NCI-H146 treated with DMSO at 0.1 percent for 48 hours (cell line): ENCODE data around the gene DNAI4.
A peak's percentile ranks its signal among the peaks of the same experiment; 100 is the strongest.
"Not testable (repeated sequence)": the region's sequence is repeated elsewhere in the genome, so short reads cannot be mapped to it uniquely, and the experiment has no call there.

Source experiments
- DNase-seq: peaks from one replicate; lab custom pipeline; 2025; ENCODE audit not compliant: unreplicated experiment; lab: John Stamatoyannopoulos, UW

Gene DNAI4, protein sequence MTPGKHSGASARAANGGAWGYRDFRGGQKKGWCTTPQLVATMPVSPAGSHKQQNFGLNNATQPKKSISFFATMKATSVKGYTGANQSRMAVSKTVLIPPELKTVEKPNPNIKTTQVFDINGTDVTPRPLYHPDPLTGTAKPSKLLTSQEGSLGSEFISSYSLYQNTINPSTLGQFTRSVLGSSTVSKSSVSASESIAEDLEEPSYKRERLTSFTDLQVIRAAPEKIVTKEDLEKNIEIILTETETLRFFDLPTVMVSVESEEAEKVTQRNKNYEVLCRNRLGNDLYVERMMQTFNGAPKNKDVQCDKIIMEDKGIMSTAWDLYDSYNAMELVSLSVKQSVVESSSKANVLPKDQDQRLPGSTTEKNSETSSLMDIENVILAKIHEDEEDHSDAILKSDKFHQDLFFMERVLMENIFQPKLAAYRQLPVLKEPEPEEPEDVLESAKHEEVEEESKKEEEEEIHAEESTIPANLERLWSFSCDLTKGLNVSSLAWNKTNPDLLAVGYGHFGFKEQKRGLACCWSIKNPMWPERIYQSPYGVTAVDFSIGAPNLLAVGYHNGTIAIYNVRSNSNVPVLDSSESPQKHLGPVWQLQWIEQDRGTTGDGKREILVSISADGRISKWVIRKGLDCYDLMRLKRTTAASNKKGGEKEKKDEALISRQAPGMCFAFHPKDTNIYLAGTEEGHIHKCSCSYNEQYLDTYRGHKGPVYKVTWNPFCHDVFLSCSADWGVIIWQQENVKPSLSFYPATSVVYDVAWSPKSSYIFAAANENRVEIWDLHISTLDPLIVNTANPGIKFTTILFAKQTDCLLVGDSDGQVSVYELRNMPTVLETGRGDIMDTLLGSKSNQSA

DNA sequence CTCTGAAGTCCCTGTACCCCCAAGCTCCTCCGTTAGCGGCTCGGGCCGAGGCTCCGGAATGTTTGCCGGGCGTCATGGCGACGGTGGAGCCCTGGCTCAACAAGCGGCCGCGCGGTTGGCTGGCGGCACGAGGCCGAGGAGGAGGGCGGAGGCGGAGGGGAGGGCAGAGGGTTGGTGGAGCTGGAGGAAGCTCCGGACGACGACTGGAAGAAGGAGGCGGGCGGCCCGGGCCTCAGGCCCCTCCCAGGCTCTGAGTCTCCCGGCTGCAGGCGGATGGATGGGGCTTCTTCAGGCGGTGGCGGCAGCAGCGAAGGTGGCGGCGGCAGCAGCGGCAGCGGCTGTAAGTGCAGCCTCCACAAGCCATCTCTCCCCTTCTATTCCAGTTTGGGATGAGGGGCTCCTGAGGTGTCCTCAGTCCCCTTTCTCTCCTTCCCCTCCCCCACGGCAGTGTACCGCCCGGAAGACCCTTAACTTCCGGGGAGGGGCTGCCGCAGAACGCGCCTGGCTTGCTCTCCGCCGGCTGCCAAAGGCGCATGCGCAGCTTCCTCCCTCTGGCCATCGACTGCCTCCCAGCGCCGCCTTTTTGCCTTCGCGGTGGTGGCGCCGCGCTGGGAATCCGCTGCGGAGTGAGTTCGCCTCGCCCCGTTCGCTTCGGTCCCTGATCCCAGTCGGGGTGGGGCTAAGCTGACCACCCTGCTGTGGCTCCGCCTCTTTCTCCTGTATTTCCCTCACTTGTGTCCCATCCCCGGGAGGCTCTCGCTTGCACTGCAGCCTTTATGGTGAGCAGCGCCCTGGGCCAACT is at the start of gene DNAI4, which contains the start of gene MIER1:
Gene DNAI4, minus strand, starts transcription at position 101 of the 802 bp plus-strand sequence. Its CDS starts 25 bp downstream, at position 76.
Gene MIER1, plus strand, starts transcription at position 235 of the 802 bp plus-strand sequence. Its CDS starts 39 bp downstream, at position 274.
- peak; percentile 95 for DNase-seq

DNA sequence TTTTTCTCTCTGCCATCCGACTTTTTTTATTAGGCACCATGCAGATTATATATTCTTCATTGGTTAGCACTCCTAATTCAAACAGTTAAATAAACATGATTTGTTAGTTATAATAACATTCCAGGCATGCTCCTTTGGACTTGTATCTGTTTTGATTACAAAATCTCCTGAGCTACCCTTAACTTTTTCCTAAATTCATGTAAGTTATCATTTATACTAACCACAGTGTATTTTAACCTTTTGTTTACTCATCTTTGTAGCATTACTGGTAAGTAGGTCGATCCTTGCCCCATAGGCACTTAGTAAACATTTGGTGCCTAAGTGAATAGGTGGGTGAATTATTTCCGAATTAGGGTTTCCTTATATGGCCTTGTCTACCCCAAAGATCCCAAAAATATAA is 43.9 kb upstream of the DNAI4 start:
- DNase-seq: no peak

DNA sequence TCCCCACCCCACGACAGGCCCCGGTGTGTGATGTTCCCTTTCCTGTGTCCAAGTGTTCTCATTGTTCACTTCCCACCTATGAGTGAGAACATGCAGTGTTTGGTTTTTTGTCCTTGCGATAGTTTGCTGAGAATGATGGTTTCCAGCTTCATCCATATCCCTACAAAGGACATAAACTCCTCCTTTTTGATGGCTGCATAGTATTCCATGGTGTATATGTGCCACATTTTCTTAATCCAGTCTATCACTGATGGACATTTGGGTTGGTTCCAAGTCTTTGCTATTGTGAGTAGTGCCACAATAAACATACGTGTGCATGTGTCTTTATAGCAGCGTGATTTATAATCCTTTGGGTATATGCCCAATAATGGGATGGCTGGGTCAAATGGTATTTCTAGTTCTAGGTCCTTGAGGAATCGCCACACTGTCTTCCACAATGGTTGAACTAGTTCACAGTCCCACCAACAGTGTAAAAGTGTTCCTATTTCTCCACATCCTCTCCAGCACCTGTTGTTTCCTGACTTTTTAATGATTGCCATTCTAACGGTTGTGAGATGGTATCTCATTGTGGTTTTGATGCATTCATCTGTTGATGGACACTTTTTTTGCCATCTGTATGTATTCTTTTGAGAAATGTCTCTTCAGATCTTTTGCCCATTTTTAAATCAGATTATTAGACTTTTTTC is 41.7 kb upstream of the DNAI4 start:
- not testable (repeated sequence) for DNase-seq

DNA sequence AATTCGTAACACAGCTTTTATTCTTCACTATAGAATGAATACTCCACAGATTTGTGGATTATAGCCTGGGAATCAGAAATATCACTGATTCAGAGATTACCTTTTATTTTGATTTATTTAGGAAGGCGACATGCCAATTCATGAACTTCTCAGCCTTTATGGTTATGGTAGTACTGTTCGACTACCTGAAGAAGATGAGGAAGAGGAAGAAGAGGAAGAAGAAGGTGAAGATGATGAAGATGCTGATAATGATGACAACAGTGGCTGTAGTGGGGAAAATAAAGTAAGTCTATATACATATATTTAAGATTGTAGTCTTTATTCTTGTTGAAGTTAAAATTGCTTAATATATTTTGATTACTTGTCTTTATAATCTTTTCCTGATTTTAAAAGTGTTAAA is 33.3 kb upstream of the DNAI4 start:
- DNase-seq: no peak

DNA sequence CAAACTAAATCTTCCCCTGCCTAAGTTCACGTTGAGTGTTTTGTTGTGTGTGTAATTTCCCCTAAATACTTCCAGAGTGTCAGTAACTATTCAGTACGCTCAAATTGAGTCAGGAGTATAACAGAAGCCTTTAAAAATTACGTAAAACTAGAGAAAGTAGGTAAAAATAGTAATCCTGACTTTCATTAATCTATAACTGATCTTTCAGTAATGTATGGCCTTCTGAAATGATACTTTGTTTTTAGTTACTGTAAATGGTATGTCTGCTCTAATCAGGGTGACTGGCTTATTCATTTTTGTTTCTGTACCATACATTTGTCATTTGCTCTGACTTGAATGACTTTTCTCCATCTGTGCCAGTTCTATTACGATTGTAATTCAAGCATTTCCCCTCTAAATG is 29.6 kb upstream of the DNAI4 start:
- DNase-seq: no peak

DNA sequence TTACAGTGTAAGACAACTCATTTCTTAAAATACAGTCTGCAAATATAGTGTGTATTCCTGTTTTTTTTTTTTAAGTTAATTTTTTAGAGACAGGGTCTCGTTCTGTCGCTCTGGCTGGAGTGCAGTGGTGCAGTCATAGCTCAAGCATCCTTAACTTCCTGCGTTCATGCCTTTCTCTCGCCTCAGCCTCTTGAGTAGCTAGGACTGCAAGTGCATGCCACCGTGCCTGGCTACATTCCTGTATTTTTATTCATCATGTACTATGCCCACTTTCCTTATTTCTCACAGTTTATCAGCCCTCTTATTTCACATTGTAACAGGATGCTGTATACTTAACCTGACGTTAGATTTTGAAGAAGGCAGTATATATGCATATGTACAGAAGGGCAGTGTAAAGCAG is 26.9 kb upstream of the DNAI4 start:
- no peak for DNase-seq

DNA sequence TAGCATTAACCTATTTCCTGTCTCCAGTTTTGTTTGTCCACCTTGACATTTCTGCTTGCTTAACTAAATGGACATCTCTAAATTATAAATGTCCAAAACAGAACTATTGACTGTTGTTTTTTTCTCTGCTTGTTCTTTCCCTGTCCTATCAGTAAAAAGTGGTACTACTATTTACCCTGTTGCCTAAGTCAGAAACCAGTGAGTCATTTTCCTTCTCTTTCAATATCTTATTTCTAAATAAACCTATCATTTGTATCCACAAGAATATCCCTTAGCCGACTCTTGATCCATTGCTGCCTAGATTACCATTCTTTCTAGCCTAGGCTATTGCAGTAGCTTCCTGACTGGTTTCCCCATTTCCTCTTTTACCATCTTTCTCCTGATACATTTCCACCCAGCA is 22.6 kb upstream of the DNAI4 start:
- DNase-seq: no peak

DNA sequence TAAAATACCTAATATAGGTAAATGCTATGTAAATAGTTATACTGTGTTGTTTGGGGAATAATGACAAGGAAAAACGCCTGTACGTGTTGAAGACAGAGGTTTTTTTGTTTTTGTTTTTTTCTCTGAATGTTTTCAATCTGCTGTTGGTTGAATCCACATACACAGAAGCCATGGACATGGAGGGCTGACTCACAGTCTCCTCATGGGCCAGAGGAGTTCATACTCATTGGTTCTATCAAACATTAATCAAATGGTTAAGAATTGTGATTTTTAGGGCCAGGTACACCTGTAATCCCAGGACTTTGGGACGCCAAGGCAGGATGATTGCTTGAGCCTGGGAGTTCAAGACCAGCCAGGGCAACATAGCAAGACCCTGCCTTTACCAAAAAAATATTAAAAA is 20.7 kb upstream of the DNAI4 start:
- no peak for DNase-seq

DNA sequence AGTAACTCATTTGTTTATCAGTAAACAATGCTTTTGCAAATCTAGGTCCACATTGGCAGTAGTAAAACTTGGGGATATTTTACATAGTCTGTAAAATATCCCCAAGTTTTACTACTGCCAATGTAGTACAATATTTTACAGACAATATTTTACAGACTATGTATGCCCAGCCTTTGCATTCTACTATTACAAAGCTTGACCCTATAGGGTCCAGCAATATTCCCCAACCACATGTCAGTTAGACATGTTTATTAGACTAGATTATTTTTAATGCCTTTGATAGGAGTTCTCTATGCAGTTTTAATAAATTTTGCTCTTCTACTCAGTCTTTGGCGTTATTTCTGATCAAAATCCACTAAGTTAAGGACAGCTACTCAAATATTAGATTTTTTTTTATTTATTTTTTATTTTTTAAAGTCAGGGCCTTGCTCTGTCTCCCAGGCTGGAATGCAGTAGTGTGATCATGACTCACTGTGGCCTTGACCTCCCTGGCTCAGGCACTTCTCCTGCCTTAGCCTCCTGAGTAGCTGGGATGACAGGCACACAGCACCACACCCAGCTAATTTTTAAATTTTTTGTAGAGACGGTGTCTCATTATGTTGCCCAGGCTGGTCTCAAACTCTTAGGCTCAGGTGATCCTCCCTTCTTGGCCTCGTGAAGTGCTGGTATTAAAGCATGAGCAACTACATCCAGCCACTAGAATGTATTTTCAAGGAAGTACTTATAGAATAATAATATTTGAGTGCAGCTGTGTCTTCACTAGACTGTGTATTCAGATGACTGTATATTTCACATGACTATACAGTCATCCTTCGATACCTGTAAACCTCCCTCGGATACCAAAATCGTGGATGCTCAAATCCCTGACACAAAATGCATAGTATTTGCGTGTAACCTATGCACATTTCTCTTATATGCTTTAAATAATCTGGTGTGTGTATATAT is 19.9 kb upstream of the DNAI4 start:
- DNase-seq: no peak

DNA sequence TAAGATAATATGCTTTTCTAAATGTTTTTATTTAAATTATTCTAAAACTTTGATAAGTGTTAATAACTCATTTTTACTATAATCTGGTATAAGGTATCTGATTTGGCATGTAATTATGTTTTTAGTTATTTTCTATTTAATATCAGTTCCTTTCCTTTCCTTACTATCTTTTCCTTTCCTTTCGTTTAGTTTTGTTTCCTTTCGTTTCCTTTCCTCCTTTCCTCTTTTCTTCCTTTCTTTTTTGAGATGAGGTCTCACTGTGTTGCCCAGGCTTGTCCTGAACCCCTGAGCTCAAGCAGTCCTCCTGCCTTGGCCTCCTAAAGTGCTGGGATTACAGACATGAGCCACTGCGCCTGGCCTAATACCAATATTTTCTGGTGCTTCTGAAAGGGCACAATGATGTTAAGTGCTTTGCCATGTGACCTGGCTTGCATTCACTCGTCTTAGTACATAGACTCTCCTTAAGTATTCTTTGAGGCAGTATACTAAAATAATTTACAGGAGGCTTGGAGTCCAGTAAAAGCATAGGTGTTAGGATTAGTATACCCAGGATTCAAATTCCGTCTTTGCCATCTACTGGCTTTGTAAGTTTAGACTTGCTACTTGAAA is 18.8 kb upstream of the DNAI4 start:
- DNase-seq: no peak

DNA sequence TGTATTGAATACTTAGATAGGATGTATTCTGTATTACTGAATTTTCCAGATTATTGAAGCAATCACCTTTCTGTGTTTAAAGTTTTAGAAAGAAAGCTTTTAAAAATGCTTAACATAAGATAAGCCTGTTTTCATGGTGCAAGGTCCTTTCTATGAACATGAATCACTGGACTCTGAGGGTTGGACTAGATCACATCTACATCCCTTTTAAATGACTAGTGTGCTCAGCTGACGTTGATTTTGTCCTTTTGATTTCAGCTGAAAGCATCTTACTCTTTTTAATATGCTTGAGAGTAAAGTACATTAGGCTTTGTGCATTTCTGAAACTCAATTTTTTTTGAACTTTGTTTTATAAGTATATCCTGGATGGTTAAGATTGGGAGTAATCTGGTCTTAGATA is 16.3 kb upstream of the DNAI4 start:
- no peak for DNase-seq

DNA sequence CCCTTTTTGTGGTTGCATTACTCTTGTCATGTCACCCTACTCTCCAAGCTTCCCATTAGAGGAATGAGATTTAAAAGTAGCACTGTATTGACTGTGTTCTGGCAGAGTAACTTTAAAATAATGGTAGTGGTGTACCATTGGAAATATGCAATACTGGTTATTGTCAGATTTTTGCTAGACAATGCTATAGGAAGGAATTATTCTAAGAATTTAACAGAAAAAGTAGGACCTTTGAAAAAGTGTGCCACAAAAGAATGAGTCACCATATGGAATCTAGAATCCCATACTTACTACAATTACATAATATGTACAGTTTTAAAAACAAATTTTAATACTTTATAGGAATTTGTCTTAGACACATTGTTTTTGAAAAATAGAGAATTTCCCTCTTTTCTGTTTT is 14.0 kb upstream of the DNAI4 start:
- DNase-seq: no peak

DNA sequence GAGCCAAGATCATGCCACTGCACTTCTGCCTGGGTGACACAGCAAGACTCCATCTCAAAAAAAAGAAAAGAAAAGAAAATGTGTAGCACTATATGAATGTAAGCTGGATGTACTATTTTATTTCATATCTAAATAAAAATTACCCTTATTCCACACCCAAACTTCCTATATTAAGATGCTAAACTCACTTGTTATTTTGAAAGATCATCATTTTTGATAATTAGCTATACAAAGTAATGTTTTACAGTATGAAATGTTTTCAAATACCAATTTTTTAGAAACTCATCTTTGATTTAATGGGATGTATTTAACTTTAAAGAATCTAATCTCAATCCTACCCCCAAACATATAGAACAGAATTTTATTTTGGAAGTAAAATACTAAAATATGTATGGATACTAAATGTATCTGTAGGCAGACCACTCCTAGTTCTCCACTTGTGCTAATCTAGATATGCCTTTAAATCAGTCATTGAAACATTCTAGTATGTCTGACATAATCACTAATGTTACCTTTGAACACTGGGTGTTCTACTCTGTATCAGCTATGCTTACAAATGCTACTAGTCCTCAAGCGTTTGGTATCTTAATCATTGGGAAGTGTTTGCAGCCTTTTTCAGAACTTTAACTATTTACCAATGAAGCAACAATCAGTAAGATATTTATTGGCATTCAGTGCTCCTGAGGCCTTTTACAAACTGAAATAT is 13.0 kb upstream of the DNAI4 start:
- no peak for DNase-seq

DNA sequence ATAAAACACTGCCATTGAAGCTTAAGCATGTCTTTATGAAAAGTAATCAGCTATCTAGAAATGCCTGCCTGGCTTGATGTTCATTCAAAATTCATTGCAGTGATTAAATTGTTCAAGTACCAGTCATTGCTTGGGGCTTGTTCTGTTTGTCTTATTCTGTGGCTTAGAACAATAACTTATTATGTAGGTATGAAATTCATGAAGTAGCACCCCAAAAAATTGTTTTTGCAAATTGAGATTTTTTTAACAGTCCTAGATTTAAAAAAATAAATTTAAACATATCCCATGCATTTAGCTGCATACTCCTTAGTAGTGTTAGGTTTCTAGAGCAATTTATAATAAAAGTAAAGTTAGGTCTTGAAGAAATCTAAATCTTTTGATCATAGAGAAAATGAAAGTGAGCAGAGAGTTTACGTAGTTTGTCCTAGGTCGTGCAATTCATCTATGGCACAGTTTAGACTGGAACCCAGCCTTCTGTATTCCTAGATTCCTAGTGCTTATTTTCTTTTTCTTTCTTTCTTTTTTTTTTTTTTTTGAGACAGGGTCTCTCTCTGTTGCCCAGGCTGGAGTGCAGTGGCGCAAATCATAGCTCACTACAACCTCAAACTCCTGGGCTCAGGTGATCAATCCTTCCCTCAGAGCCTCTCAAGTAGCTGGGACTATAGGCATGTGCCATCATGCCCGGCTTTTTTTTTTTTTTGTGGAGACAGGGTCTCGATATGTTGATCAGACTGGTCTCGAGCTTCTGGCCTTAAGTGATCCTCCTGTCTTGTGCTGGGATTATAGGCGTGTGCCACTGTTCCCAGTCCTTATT is 9.4 kb upstream of the DNAI4 start:
- no peak for DNase-seq

DNA sequence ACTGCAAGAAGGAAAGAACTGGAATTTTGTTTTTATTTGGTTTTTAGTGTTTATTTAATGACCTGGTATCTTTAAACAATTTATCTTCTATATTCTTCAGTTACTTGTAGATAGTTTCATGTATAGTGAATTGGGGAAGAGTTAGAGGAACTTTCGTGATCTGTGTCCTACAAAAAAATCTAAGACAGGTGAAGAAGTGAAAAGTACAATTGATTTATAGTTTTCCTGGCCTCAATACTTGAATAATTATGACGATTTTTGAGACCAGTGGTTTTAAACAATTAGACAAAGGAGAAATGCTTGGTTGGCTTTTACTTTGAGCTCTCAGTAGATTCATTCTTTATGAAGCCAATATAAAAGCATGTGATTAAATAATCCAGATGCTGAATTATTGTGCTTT is 7.6 kb upstream of the DNAI4 start:
- no peak for DNase-seq

DNA sequence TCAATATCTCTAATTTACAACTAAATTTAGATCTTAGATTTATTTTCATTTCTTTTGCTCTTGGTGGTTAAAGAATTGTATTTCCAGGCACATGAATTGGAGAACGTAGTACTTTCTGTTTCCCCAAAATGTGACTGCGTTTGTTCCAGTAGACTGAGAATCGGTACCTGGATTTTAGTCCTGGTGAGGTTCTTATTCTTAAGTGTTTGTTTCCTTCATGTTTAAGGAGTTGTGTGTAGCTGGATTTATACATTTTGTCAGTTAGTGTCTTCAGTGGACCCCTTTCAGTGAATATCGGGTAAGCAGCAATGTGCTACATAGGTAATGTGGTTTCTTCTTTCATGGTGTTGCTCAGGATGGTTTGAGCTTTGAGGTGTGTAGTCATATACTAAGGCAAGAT is 6.9 kb upstream of the DNAI4 start:
- no peak for DNase-seq

DNA sequence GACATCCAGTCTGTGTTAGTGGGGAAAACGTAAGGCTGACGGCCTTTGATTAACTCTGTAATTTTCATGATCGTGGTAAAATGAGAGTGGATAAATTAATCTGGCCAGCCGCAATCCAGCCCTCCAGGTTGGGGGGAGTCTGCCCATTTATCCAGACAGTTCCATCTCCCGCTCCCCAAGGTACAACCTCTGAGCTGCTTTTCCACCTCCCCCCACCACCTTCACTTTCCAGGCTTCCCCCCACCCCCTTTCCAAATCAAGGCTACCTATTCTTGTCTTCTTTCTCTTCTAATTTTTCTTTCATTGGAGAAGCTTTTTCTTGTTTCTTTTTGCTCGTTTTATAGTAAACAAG is 6.1 kb upstream of the DNAI4 start:
- DNase-seq: no peak
